Dedifferentiated amniotic fluid mesenchymal stem cell (primary cell): ENCODE measurements around the gene SGPL1.

ENCODE experiments used
- DNase-seq: peaks from one replicate; pipeline ENCODE4 v3.0.0-alpha.2; 2016; ENCODE audit errors: extremely low spot score

SGPL1 gene

GRCh38 chr10:70780772-70781171 is 35.0 kb upstream of the SGPL1 start:
- no peak for DNase-seq

GRCh38 chr10:70781461-70782051 is 34.2 kb upstream of the SGPL1 start:
- DNase-seq: no peak

GRCh38 chr10:70782086-70782745 is 33.5 kb upstream of the SGPL1 start:
- DNase-seq: no peak

GRCh38 chr10:70782746-70783680 is 32.7 kb upstream of the SGPL1 start:
- DNase-seq: no peak

GRCh38 chr10:70784016-70784415 is 31.7 kb upstream of the SGPL1 start:
- DNase-seq: no peak

- no peak for DNase-seq
Observed at GRCh38 chr10:70784471-70784870, 31.3 kb upstream of the SGPL1 start.

- no peak for DNase-seq
Observed at GRCh38 chr10:70785190-70785589, 30.6 kb upstream of the SGPL1 start, which contains the start of gene TBATA. TBATA (minus strand) TSS chr10:70785377; CDS start chr10:70783379, 1,998 bp downstream.

- DNase-seq: no peak
Observed at GRCh38 chr10:70786799-70787415, 28.8 kb upstream of the SGPL1 start.

- DNase-seq: no peak
Observed at GRCh38 chr10:70791386-70792039, 24.2 kb upstream of the SGPL1 start.

- no peak for DNase-seq
Observed at GRCh38 chr10:70795613-70796012, 20.1 kb upstream of the SGPL1 start.

GRCh38 chr10:70797840-70798239 is 17.9 kb upstream of the SGPL1 start:
- DNase-seq: no peak

- DNase-seq: no peak
Observed at GRCh38 chr10:70799124-70799523, 16.6 kb upstream of the SGPL1 start.

GRCh38 chr10:70801854-70802253 is 13.9 kb upstream of the SGPL1 start:
- DNase-seq: no peak

GRCh38 chr10:70803775-70804420 is 11.8 kb upstream of the SGPL1 start:
- DNase-seq: no peak

- no peak for DNase-seq
Observed at GRCh38 chr10:70804421-70804808, 11.3 kb upstream of the SGPL1 start.

- no peak for DNase-seq
Observed at GRCh38 chr10:70805619-70806215, 10.0 kb upstream of the SGPL1 start.

- no peak for DNase-seq
Observed at GRCh38 chr10:70806841-70807240, 8.9 kb upstream of the SGPL1 start.

GRCh38 chr10:70807556-70807955 is 8.2 kb upstream of the SGPL1 start:
- no peak for DNase-seq

- DNase-seq: no peak
Observed at GRCh38 chr10:70809011-70809611, 6.6 kb upstream of the SGPL1 start.

- no peak for DNase-seq
Observed at GRCh38 chr10:70809726-70810125, 6.0 kb upstream of the SGPL1 start.
